D721Med (cell line): ENCODE data around the gene ACTL6A.

Source experiments
- DNase-seq: peaks from one replicate; pipeline ENCODE4 v3.0.0; 2011; ENCODE audit warnings: low spot score; ENCODE audit not compliant: insufficient read length
- FAIRE-seq: peaks from 2 replicates; lab custom pipeline; 2011; peaks lifted over from hg19 to GRCh38; lab: Jason Lieb, UNC
- TF ChIP-seq, protein P1 (sequence below): IDR thresholded peaks from 2 replicates; pipeline ENCODE4 v1.5.1; 2012; ENCODE audit warnings: mild to moderate bottlenecking, control low read depth; ENCODE audit not compliant: insufficient read depth; ENCODE audit errors: missing control alignments

ACTL6A gene

GRCh38 chr3:179551349-179552105, 11.2 kb upstream of the ACTL6A start:
- TF ChIP-seq, protein P1, sequence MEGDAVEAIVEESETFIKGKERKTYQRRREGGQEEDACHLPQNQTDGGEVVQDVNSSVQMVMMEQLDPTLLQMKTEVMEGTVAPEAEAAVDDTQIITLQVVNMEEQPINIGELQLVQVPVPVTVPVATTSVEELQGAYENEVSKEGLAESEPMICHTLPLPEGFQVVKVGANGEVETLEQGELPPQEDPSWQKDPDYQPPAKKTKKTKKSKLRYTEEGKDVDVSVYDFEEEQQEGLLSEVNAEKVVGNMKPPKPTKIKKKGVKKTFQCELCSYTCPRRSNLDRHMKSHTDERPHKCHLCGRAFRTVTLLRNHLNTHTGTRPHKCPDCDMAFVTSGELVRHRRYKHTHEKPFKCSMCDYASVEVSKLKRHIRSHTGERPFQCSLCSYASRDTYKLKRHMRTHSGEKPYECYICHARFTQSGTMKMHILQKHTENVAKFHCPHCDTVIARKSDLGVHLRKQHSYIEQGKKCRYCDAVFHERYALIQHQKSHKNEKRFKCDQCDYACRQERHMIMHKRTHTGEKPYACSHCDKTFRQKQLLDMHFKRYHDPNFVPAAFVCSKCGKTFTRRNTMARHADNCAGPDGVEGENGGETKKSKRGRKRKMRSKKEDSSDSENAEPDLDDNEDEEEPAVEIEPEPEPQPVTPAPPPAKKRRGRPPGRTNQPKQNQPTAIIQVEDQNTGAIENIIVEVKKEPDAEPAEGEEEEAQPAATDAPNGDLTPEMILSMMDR, result no peak
- FAIRE-seq (no peak), DNase-seq (no peak)

DNA sequence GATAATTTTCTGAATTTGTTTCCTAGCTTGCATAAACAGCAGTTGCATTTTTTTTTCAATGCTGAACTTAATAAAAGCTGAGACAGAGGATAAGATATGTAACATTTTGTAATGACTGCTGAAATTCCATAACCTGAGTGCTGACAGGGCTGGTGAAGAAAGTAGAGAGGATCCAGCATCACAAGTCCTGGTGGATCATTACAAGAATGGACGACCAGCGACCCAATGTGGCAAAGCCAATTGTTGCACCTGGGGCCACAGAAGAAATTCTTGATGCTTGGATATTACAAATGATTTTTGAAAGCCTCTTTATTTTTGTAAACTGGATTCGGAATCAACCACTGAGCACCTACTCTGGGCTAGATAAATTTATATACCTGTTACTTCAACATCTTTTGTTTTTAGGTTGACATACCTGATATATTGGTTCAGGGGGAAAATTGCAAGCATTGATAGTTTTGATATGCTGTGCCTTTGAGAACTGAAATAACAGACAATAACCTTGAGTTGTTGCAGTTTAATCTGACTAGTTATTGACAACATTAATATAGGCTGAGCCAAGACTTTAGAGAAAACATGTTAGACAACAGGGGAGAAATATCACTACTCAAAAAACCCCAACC, 3.9 kb upstream of the ACTL6A start:
- FAIRE-seq, result peak; percentile 82
- no peak for DNase-seq
- TF ChIP-seq, protein P1, result peak; percentile 95

DNA sequence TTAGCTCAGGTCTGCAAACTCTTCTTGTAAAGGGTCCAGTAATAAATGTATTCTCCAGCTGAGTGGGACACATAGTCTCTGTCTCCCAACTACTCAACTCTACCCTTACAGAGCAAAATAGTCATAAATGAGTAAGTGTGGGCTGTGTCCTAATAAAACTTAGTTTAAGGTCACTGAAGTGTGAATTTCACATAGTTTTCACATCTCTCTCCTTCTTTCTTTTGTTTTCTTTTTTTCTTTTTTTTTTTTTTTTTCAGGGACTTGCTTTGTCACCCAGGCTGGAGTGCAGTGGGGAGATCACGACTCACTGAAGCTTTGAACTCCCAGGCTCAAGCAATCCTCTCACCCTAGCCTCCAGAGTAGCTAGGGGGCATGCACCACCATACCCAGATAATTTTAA, 1.9 kb upstream of the ACTL6A start:
- TF ChIP-seq, protein P1, result no peak
- DNase-seq (no peak), FAIRE-seq (no peak)

DNA sequence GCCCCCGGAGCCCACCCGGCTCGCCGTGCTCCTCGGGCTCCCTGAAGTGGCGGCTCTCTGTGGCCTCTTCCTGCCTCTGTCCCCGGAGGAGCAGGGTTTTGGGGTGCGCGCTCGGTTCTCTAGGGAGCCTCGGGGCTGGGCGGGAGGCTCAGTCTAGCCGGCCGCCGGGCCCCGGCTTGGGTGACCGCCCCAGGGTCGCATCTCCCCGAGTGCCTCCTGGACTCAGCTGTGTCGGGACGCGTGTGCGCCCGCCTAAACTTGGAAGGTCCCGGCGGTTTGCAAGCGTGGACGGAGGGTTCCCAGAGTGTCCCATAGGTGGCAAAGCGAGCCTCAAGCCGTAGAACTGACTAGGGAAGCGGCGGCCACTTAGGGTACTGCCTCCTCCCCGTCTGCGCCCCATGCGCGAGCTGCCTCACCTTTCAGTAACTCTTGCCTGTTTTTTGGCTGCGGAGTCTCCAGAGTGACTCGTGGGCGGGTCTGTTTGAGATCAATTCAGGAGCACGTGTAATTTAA, 601 bp downstream of the ACTL6A start:
- TF ChIP-seq, protein P1, result no peak
- DNase-seq (no peak), FAIRE-seq (no peak)

GRCh38 chr3:179565496-179565895, 2.8 kb downstream of the ACTL6A start:
- TF ChIP-seq, protein P1, result no peak
- FAIRE-seq (no peak), DNase-seq (no peak)

DNA sequence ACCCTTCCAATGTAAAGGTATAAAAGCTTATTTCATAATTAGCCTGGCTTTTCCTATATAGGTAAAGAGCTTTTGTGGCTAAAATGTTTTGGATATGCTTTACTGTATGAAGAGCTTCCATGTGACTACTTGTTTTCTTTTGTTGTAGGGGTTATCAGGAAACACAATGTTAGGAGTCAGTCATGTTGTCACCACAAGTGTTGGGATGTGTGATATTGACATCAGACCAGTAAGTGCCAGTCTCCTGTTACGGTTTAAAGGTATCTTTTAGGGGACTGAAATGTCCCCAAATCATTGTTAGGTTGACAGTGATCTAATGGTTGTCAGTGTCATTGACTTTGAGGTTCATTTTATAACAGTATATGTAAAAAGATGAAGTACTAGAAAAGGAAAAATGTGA, 18.3 kb downstream of the ACTL6A start:
- FAIRE-seq (no peak), DNase-seq (no peak)
- TF ChIP-seq, protein P1, result no peak

DNA sequence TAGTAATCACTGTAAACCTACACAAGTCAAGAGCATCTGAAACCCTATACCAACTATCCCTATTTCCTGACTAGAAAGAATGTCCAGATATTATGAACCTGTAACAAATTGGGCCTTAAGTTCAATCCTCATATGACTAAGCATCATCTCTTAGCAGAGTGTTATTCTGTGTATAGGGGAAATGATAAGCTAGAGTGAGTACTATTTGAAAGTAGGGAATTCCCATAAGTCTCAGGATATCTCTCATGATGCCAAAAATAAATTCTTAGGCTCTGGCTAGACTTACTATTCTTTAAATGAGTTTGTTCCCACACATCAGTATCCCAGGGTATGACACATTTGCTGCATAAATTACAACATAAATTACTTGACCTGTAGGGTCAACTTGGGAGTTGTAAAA, 26.4 kb downstream of the ACTL6A start:
- no peak for FAIRE-seq
- TF ChIP-seq, protein P1, result no peak
- no peak for DNase-seq
